Mesendoderm (in vitro differentiated cells): ENCODE results near the gene LSR.

ENCODE experiments used
- DNase-seq: peaks from one replicate; pipeline ENCODE4 v3.0.0; 2013
- H2AK5ac ChIP-seq: 2 replicates; pipeline ENCODE4 v1.6.1; 2013; ENCODE audit warnings: low read length, inconsistent platforms
- H2BK120ac ChIP-seq: 2 replicates; pipeline ENCODE4 v1.6.1; 2013; ENCODE audit warnings: low read depth, mild to moderate bottlenecking, low read length, moderate library complexity, mixed read lengths
- H2BK15ac ChIP-seq: replicated peaks from 2 replicates; pipeline ENCODE4 v1.6.1; 2013; ENCODE audit warnings: low read depth, mild to moderate bottlenecking, moderate library complexity
- H2BK5ac ChIP-seq: 2 replicates; pipeline ENCODE4 v1.6.1; 2013; ENCODE audit warnings: low read length, inconsistent platforms
- H3K18ac ChIP-seq: 2 replicates; pipeline ENCODE4 v1.6.1; 2013; ENCODE audit warnings: mild to moderate bottlenecking, low read length, mixed read lengths
- H3K23ac ChIP-seq: one replicate; pipeline ENCODE4 v1.6.1; 2013; ENCODE audit warnings: low read length
- H3K27ac ChIP-seq: 2 replicates; pipeline ENCODE4 v1.5.1; 2013; ENCODE audit warnings: low read depth, mild to moderate bottlenecking, inconsistent platforms, low read length, moderate library complexity
- H3K27me3 ChIP-seq: 2 replicates; pipeline ENCODE4 v1.6.1; 2013; ENCODE audit warnings: low read length, control low read depth, mild to moderate bottlenecking, inconsistent platforms; ENCODE audit not compliant: insufficient read depth, poor library complexity
- H3K36me3 ChIP-seq: 2 replicates; pipeline ENCODE4 v1.6.1; 2013; ENCODE audit warnings: low read length, inconsistent platforms; ENCODE audit not compliant: control insufficient read depth, insufficient read depth
- H3K4ac ChIP-seq: one replicate; pipeline ENCODE4 v1.6.1; 2013; ENCODE audit warnings: low read depth, mild to moderate bottlenecking, low read length, moderate library complexity
- H3K4me1 ChIP-seq: 2 replicates; pipeline ENCODE4 v1.6.1; 2013; ENCODE audit warnings: low read depth, low read length, inconsistent platforms; ENCODE audit not compliant: control insufficient read depth
- H3K4me2 ChIP-seq: 2 replicates; pipeline ENCODE4 v1.6.1; 2013; ENCODE audit warnings: low read length
- H3K4me3 ChIP-seq: 2 replicates; pipeline ENCODE4 v1.5.1; 2013; ENCODE audit warnings: mild to moderate bottlenecking, low read length
- H3K56ac ChIP-seq: one replicate; pipeline ENCODE4 v1.6.1; 2013; ENCODE audit warnings: low read length
- H3K79me1 ChIP-seq: 2 replicates; pipeline ENCODE4 v1.6.1; 2013; ENCODE audit warnings: low read length, inconsistent platforms
- H3K79me2 ChIP-seq: 2 replicates; pipeline ENCODE4 v1.6.1; 2013; ENCODE audit warnings: mild to moderate bottlenecking, low read length; ENCODE audit not compliant: control insufficient read depth, insufficient read depth
- H3K9ac ChIP-seq: 2 replicates; pipeline ENCODE4 v1.6.1; 2013; ENCODE audit warnings: low read length, inconsistent platforms
- H4K5ac ChIP-seq: one replicate; pipeline ENCODE4 v1.6.1; 2013; ENCODE audit warnings: low read length
- H4K8ac ChIP-seq: one replicate; pipeline ENCODE4 v1.6.1; 2013; ENCODE audit warnings: low read depth, mild to moderate bottlenecking, control low read depth, low read length, moderate library complexity
- WGBS: extraction: QIAGEN DNeasy Blood & Tissue Kit; methylation state at CpG from one replicate; pipeline ENCODE4 v1.1.7; 2013; ENCODE audit warnings: low lambda C conversion rate, missing lambda C conversion rate; ENCODE audit not compliant: insufficient coverage; ENCODE audit errors: extremely low coverage; 5-methylcytosine and 5-hydroxymethylcytosine counted together

The LSR gene

DNA sequence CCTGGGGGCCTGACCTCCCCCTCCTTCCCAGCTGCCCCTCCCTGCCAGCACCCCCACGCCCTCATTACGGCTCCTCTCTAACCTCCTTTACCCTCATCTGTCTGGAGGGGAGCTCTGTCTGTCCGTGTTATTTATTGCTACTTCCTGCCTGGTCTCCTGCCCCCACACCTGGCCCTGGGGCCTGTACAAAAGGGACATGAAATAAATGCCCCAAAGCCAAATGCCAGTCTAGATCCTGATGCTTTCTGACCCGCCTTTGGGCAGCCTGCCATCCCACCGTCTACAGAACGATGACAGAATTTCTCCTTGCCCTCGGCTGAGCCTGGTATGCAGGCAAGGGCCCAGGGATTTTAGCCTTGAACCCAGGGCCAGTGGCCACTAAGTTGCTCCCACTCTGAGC is 64.8 kb downstream of the LSR start:
- no peak overlapping the region for H4K8ac ChIP-seq
- H3K79me1 ChIP-seq, result no peaks in the 10 kb centered on the region
- H3K36me3 ChIP-seq, result no peaks in the 10 kb centered on the region
- no peak overlapping the region for H3K4ac ChIP-seq
- no CpG with 5 or more reads among the region's 7 CpGs for WGBS
- no peak overlapping the region for H3K56ac ChIP-seq
- no peaks in the 10 kb centered on the region for H3K79me2 ChIP-seq
- no peaks in the 10 kb centered on the region for H3K4me1 ChIP-seq
- H3K9ac ChIP-seq, result no peak overlapping the region
- no peak overlapping the region for H2BK5ac ChIP-seq
- no peak overlapping the region for H2AK5ac ChIP-seq
- H3K18ac ChIP-seq, result no peak overlapping the region
- H3K27me3 ChIP-seq, result no peaks in the 10 kb centered on the region
- H2BK120ac ChIP-seq, result no peak overlapping the region
- H4K5ac ChIP-seq, result no peak overlapping the region
- no peak overlapping the region for H2BK15ac ChIP-seq
- H3K27ac ChIP-seq, result no peak overlapping the region
- no peak overlapping the region for H3K4me3 ChIP-seq
- no peak overlapping the region for H3K23ac ChIP-seq
- H3K4me2 ChIP-seq, result no peak overlapping the region
- no peak for DNase-seq

DNA sequence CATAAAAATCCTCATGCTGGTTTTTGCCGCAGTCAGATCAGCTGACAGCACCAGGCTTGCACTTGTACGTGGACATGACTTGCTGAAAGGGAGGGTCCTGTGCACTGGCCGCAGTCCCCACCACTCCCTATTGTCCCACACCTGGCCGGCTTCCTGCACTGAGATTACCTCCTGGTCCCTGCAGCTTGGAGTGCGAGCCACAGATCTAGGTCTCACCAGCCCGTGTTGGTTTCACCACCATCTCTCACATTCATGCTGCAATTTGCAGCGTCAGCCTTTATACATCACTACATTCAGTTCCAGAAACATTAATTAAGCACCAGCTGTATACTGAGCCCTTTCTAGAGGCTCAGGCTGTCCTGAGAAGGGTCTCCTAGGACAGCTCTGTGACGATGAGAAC is 65.2 kb downstream of the LSR start:
- Histone ChIP-seq H3K27me3 (no peaks in the 10 kb centered on the region), H3K79me1 (no peaks in the 10 kb centered on the region), H3K4me1 (no peaks in the 10 kb centered on the region), H4K5ac (no peak overlapping the region), H3K4me3 (no peak overlapping the region), H2BK15ac (no peak overlapping the region), H3K4ac (no peak overlapping the region), H3K4me2 (no peak overlapping the region), H3K36me3 (no peaks in the 10 kb centered on the region), H3K18ac (no peak overlapping the region), H2BK120ac (no peak overlapping the region), H3K56ac (no peak overlapping the region), H2AK5ac (no peak overlapping the region), H3K27ac (no peak overlapping the region), H3K79me2 (no peaks in the 10 kb centered on the region), H2BK5ac (no peak overlapping the region), H4K8ac (no peak overlapping the region), H3K9ac (no peak overlapping the region), H3K23ac (no peak overlapping the region)
- WGBS, result no CpG with 5 or more reads among the region's 8 CpGs
- DNase-seq, result no peak

DNA sequence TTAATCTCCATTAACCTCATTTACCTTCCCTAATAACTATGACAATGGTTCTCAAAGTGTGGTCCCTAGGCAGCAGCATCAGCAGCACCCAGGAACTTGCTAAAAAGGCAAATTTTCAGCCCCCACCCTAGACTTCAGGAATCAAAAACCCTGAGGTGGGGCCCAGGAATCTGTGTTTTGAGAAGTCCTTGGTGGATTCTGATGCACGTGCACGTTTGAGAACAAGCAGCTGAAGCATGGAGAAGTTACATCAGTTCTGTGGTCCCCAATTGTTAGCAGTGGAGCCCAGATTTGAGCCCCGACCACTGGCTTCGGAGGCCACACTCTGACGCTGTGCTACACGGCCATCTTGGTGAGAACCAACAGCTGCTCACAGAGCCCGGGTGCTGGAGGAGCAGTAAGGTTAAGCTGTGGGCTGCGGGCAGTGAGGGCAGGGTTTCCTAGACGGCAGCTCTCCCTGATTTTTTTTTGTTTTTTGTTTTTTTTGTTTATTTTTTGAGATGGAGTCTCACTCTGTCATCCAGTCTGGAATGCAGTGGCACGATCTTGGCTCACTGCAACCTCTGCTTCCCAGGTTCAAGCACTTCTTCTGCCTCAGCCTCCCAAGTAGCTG is 66.2 kb downstream of the LSR start:
- H2BK15ac ChIP-seq, result no peak overlapping the region
- H3K36me3 ChIP-seq, result no peaks in the 10 kb centered on the region
- WGBS, result no CpG with 5 or more reads among the region's 10 CpGs
- H3K56ac ChIP-seq, result no peak overlapping the region
- no peak overlapping the region for H3K27ac ChIP-seq
- H3K79me2 ChIP-seq, result no peaks in the 10 kb centered on the region
- no peak overlapping the region for H3K4me3 ChIP-seq
- no peak overlapping the region for H3K9ac ChIP-seq
- DNase-seq, result no peak
- no peak overlapping the region for H2BK120ac ChIP-seq
- H3K4ac ChIP-seq, result no peak overlapping the region
- H3K18ac ChIP-seq, result no peak overlapping the region
- H3K23ac ChIP-seq, result no peak overlapping the region
- no peak overlapping the region for H3K4me2 ChIP-seq
- H3K4me1 ChIP-seq, result no peaks in the 10 kb centered on the region
- H2BK5ac ChIP-seq, result no peak overlapping the region
- no peak overlapping the region for H4K5ac ChIP-seq
- no peaks in the 10 kb centered on the region for H3K27me3 ChIP-seq
- no peak overlapping the region for H2AK5ac ChIP-seq
- no peak overlapping the region for H4K8ac ChIP-seq
- H3K79me1 ChIP-seq, result no peaks in the 10 kb centered on the region

DNA sequence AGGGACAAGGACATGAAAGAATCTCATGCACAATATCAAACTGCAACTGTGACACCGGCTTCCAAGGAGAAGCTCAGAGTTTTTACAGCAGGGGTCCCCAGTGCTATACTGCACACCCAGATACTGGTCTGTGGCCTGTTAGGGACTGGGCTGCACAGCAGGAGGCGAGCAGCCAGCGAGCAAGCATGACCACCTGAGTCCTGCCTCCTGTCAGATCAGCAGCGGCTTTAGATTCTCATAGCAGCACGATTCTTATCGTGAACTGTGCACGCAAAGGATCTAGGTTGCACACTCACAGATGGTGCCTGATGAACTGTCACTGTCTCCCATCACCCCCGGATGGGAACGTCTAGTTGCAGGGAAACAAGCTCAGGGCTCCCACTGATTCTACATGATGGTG is 67.1 kb downstream of the LSR start:
- Histone ChIP-seq H3K9ac (no peak overlapping the region), H3K18ac (no peak overlapping the region), H4K5ac (no peak overlapping the region), H3K4me2 (no peak overlapping the region), H3K4me3 (no peak overlapping the region), H3K27me3 (no peaks in the 10 kb centered on the region), H2BK120ac (no peak overlapping the region), H4K8ac (no peak overlapping the region), H3K36me3 (no peaks in the 10 kb centered on the region), H2AK5ac (no peak overlapping the region), H3K4ac (no peak overlapping the region), H3K27ac (no peak overlapping the region), H3K79me2 (no peaks in the 10 kb centered on the region), H3K79me1 (no peaks in the 10 kb centered on the region), H3K4me1 (no peaks in the 10 kb centered on the region), H3K23ac (no peak overlapping the region), H2BK15ac (no peak overlapping the region), H2BK5ac (no peak overlapping the region), H3K56ac (no peak overlapping the region)
- WGBS, result no CpG with 5 or more reads among the region's 9 CpGs
- DNase-seq, result no peak

DNA sequence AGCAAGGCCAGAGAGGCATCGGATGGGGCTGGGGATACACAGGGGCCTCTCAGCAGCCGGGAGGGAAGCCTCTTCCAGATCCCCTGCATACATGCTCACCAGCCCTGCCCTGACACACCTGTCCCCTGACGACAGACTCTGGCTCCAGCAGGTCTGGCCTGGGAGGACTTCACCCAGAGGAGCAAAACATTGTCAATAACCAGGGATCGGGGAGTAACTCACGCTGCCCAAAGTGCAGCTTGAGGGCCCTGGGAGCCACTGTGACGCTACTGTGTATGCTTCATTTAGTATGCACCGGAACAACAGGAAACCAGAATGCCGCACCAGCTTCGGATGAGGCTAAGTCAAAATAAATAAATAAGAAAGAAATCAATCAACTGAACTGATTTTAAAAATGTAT is 67.8 kb downstream of the LSR start:
- no peak overlapping the region for H3K4me3 ChIP-seq
- no peaks in the 10 kb centered on the region for H3K79me1 ChIP-seq
- no peak overlapping the region for H2BK15ac ChIP-seq
- H2BK5ac ChIP-seq, result no peak overlapping the region
- H2AK5ac ChIP-seq, result no peak overlapping the region
- H3K27me3 ChIP-seq, result no peaks in the 10 kb centered on the region
- no peak overlapping the region for H3K27ac ChIP-seq
- no CpG with 5 or more reads among the region's 9 CpGs for WGBS
- no peaks in the 10 kb centered on the region for H3K4me1 ChIP-seq
- H2BK120ac ChIP-seq, result no peak overlapping the region
- no peaks in the 10 kb centered on the region for H3K79me2 ChIP-seq
- no peaks in the 10 kb centered on the region for H3K36me3 ChIP-seq
- H3K18ac ChIP-seq, result no peak overlapping the region
- H3K56ac ChIP-seq, result no peak overlapping the region
- no peak overlapping the region for H4K5ac ChIP-seq
- H3K4ac ChIP-seq, result no peak overlapping the region
- no peak for DNase-seq
- no peak overlapping the region for H3K9ac ChIP-seq
- H4K8ac ChIP-seq, result no peak overlapping the region
- no peak overlapping the region for H3K4me2 ChIP-seq
- no peak overlapping the region for H3K23ac ChIP-seq
